Endothelial cell of umbilical vein (primary cell): ENCODE data around the gene LAMA5. TPM values are rescaled to one million over a fixed set of nuclear protein-coding genes. Genes with fewer than 3 reads are reported as not detected.

Experiments
- BruUV-seq: library from RNA; stranded (reverse); fragments of 400-500 nt; replicated peaks from 2 replicates; lab custom pipeline; 2021; lab: Mats Ljungman, UMichigan
- CTCF ChIA-PET: fragments of 300-600, 350-600 bp; sonication (Branson Sonifier 250); formaldehyde crosslinking; loops from one replicate; lab custom pipeline; 2021; ENCODE audit warnings: antibody characterized with exemption, inconsistent platforms; lab: Charles Lee
- POLR2A ChIA-PET: fragments of 300-600, 350-600 bp; sonication (Branson Sonifier 250); formaldehyde crosslinking; loops from one replicate; lab custom pipeline; 2021; ENCODE audit warnings: antibody characterized with exemption, inconsistent platforms; lab: Charles Lee
- DNase-seq: peaks from one replicate; pipeline ENCODE4 v3.0.0-alpha.2; 2011; ENCODE audit warnings: low read depth, low spot score
- FAIRE-seq: peaks from 2 replicates; lab custom pipeline; 2011; peaks lifted over from hg19 to GRCh38; lab: Jason Lieb, UNC
- H2AFZ ChIP-seq: 2 replicates; pipeline ENCODE4 v1.6.0; 2012; ENCODE audit warnings: low read depth, low read length, control low read depth, inconsistent platforms
- H3K27ac ChIP-seq: 2 replicates; pipeline ENCODE4 v1.5.1; 2011; ENCODE audit warnings: low read depth, mild to moderate bottlenecking, control low read depth, low read length, moderate library complexity; ENCODE audit not compliant: insufficient read depth
- H3K27me3 ChIP-seq, 2 experiments: 2 replicates each; pipeline versions ENCODE4 v1.6.0 to v1.6.1; 2011; ENCODE audit warnings: low read length in 2 of 2, mixed read lengths in 1 of 2; ENCODE audit not compliant: control insufficient read depth in 2 of 2, insufficient read depth in 2 of 2
- H3K36me3 ChIP-seq, 2 experiments: 2 replicates in 1 of 2; 3 replicates in 1 of 2; pipeline ENCODE4 v1.5.1; 2011; ENCODE audit warnings: low read length in 2 of 2, mild to moderate bottlenecking in 1 of 2, moderate library complexity in 1 of 2; ENCODE audit not compliant: control insufficient read depth in 2 of 2, insufficient read depth in 2 of 2; ENCODE audit errors: extremely low read depth in 1 of 2
- H3K4me1 ChIP-seq: 3 replicates; pipeline ENCODE4 v1.5.1; 2011; ENCODE audit warnings: mild to moderate bottlenecking, low read length; ENCODE audit not compliant: control insufficient read depth, insufficient read depth; ENCODE audit errors: extremely low read depth
- H3K4me2 ChIP-seq: 2 replicates; pipeline ENCODE4 v1.6.1; 2011; ENCODE audit warnings: low read length, control low read depth, mixed read lengths; ENCODE audit not compliant: insufficient read depth
- H3K4me3 ChIP-seq, 3 experiments: fragments of 200-600 bp in 1 of 3; sonication (generic), shearing (Covaris generic) in 1 of 3; replicated peaks in 1 of 3; 2 replicates each; pipeline ENCODE4 v1.5.1; 2011 to 2016; ENCODE audit warnings: control low read depth in 3 of 3, low read length in 3 of 3, mild to moderate bottlenecking in 2 of 3, inconsistent platforms in 1 of 3, low read depth in 1 of 3, moderate library complexity in 1 of 3; ENCODE audit not compliant: insufficient read depth in 1 of 3
- H3K79me2 ChIP-seq: 2 replicates; pipeline ENCODE4 v1.6.0; 2012; ENCODE audit warnings: low read length, inconsistent platforms; ENCODE audit not compliant: control insufficient read depth, insufficient read depth
- H3K9ac ChIP-seq: replicated peaks from 2 replicates; pipeline ENCODE3; 2011; ENCODE audit warnings: low read length, control low read depth; ENCODE audit not compliant: insufficient read depth; ENCODE audit errors: extremely low read depth
- H3K9me1 ChIP-seq: replicated peaks from 3 replicates; pipeline ENCODE4 v1.6.0; 2011; ENCODE audit warnings: mild to moderate bottlenecking, low read length; ENCODE audit not compliant: control insufficient read depth, insufficient read depth; ENCODE audit errors: extremely low read depth
- H3K9me3 ChIP-seq: replicated peaks from 2 replicates; pipeline ENCODE4 v1.5.1; 2012; ENCODE audit warnings: low read length, inconsistent platforms; ENCODE audit not compliant: control insufficient read depth, insufficient read depth
- H4K20me1 ChIP-seq: replicated peaks from 2 replicates; pipeline ENCODE3; 2011; ENCODE audit warnings: mild to moderate bottlenecking, low read length; ENCODE audit not compliant: control insufficient read depth, insufficient read depth; ENCODE audit errors: extremely low read depth
- FOS ChIP-seq: IDR thresholded peaks from 2 replicates; pipeline ENCODE4 v1.6.1; 2011; ENCODE audit warnings: mild to moderate bottlenecking, low read length, moderate library complexity, borderline replicate concordance; ENCODE audit not compliant: insufficient read depth
- GATA2 ChIP-seq: IDR thresholded peaks from 2 replicates; pipeline ENCODE4 v1.7.0; 2011; ENCODE audit warnings: low read depth, mild to moderate bottlenecking, moderate library complexity, mixed read lengths, low read length; ENCODE audit not compliant: insufficient read length, insufficient read depth
- MAX ChIP-seq: IDR thresholded peaks from 2 replicates; pipeline ENCODE4 v1.6.1; 2011; ENCODE audit not compliant: insufficient read depth, insufficient read length
- MYC ChIP-seq: IDR thresholded peaks from one replicate; pipeline ENCODE4 v1.6.1; 2011; ENCODE audit warnings: mild to moderate bottlenecking, low read depth, low read length
- POLR2A ChIP-seq: IDR thresholded peaks from 2 replicates; pipeline ENCODE4 v1.6.1; 2012; ENCODE audit warnings: low read depth, mild to moderate bottlenecking, control low read depth, low read length
- POLR2AphosphoS5 ChIP-seq: IDR thresholded peaks from 2 replicates; pipeline ENCODE4 v1.6.1; 2012; ENCODE audit warnings: low read depth, mild to moderate bottlenecking, control low read depth, low read length, moderate library complexity; ENCODE audit not compliant: insufficient read depth
- dilution Hi-C: fragments of 300-500 bp; cut with MboI; formaldehyde crosslinking; loops from one replicate; pipeline ENCODE4 v1.15.0; 2019; ENCODE audit warnings: low sequenced_read_pairs; ENCODE audit not compliant: extremely low pct_ligation_motif_present
- intact Hi-C: fragments of 100-400 bp; cut with micrococcal nuclease; formaldehyde crosslinking; loops from one replicate; pipeline ENCODE4 v1.10.0; 2022
- polyA plus RNA-seq, 4 experiments: library from polyadenylated mRNA; depleted of rRNA in 3 of 4; stranded (reverse) in 3 of 4; unstranded in 1 of 4; fragments of >200 nt; gene quantifications; 2 replicates each; pipeline versions ENCODE4 v1.2.1 to v1.2.3, GENCODE V29; 2011 to 2012; ENCODE audit warnings: missing spikeins in 1 of 4
- total RNA-seq: library from RNA; stranded (reverse); gene quantifications from 2 replicates; pipeline ENCODE4 v1.2.3, GENCODE V29; 2021

Gene LAMA5
- total and polyA plus RNA-seq, 2 donors (not counting 3 experiments of a cell fraction or from before 2014, with no cell fraction given), result 24.0 to 145 TPM

GRCh38 chr20:62351469-62352401 is 15.4 kb downstream of the LAMA5 start:
- TF ChIP-seq POLR2AphosphoS5, result no peak
- TF ChIP-seq MAX, result no peak
- no peak for TF ChIP-seq GATA2
- TF ChIP-seq FOS, result no peak
- TF ChIP-seq POLR2A, result no peak
- no peak for TF ChIP-seq MYC
- no peaks in the 10 kb centered on the region for H3K9me3 ChIP-seq
- CTCF ChIA-PET, result interaction anchor here (0.6 kb wide), 1 partner anchor 12 kb away, joined by 3 read pairs; no protein-coding TSS in a partner anchor
- no peak overlapping the region for H3K4me2 ChIP-seq
- POLR2A ChIA-PET, result no interaction called here
- no peak overlapping the region for H3K4me3 ChIP-seq
- H3K9me1 ChIP-seq, result no peaks in the 10 kb centered on the region
- no peak overlapping the region for H3K9ac ChIP-seq
- intact Hi-C loops (no loop called here), dilution Hi-C loops (no loop called here)
- DNase-seq (no peak), FAIRE-seq (no peak)
- no peaks in the 10 kb centered on the region for H3K27me3 ChIP-seq
- no peak overlapping the region for H2AFZ ChIP-seq
- H4K20me1 ChIP-seq, result no peaks in the 10 kb centered on the region
- H3K79me2 ChIP-seq, result peaks cover 47% of the 10 kb centered on the region
- no TSS peak for BruUV-seq
- H3K36me3 ChIP-seq, result peaks cover 7 to 24% of the 10 kb centered on the region in 2 experiments
- peaks cover 17% of the 10 kb centered on the region for H3K4me1 ChIP-seq
- H3K27ac ChIP-seq, result no peak overlapping the region
